Heart right ventricle (tissue), 16 donors: ENCODE data around the gene MED6. TPM values are rescaled to one million over a fixed set of nuclear protein-coding genes. Genes with fewer than 3 reads are reported as not detected.

Source experiments
- ATAC-seq, 8 donors: fragments of 200-7000 bp; cut with Tn5 transposase; one replicate each; pipeline ENCODE4 v1.9.1; 2020; ENCODE audit warnings: mild to moderate bottlenecking in 8 of 8, moderate library complexity in 8 of 8, moderate number of reproducible peaks in 1 of 8
- DNase-seq, 2 donors: peaks; one replicate each; pipeline ENCODE4 v3.0.0-alpha.2; 2020
- H3K27ac ChIP-seq, 10 donors: fragments of 200-600 bp; sonication (generic) in 2 of 10; one replicate each; pipeline versions ENCODE4 v1.5.0 to v1.8.0; 2020 to 2022; ENCODE audit warnings: mild to moderate bottlenecking in 3 of 10
- H3K27me3 ChIP-seq, 7 donors: fragments of 200-600 bp; one replicate each; pipeline ENCODE4 v1.8.0; 2021 to 2022; ENCODE audit warnings: mild to moderate bottlenecking in 2 of 7
- H3K36me3 ChIP-seq, 9 donors: fragments of 200-600 bp; sonication (generic) in 1 of 9; one replicate each; pipeline versions ENCODE4 v1.5.0 to v1.8.0; 2020 to 2022; ENCODE audit warnings: mild to moderate bottlenecking in 2 of 9
- H3K4me1 ChIP-seq, 9 donors: fragments of 200-600 bp; sonication (generic) in 1 of 9; one replicate each; pipeline versions ENCODE4 v1.5.0 to v1.8.0; 2020 to 2022; ENCODE audit warnings: mild to moderate bottlenecking in 4 of 9
- H3K4me3 ChIP-seq, 10 donors: fragments of 200-600 bp; sonication (generic) in 2 of 10; one replicate each; pipeline versions ENCODE4 v1.5.0 to v1.8.0; 2020 to 2022; ENCODE audit warnings: mild to moderate bottlenecking in 7 of 10, moderate library complexity in 2 of 10
- H3K9me3 ChIP-seq, 11 donors: fragments of 200-600 bp in 10 of 11; sonication (generic) in 2 of 11; one replicate each; pipeline versions ENCODE4 v1.5.0 to v1.8.0; 2013 to 2022; ENCODE audit warnings: mild to moderate bottlenecking in 2 of 11, control low read depth in 1 of 11, moderate library complexity in 1 of 11
- WGBS, 2 donors: extraction: QIAGEN DNeasy Blood & Tissue Kit; methylation state at CpG; one replicate each; pipeline ENCODE4 v1.1.7; 2013; ENCODE audit warnings: inconsistent platforms in 1 of 2; 5-methylcytosine and 5-hydroxymethylcytosine counted together
- intact Hi-C, 10 donors: fragments of 100-400 bp; cut with DNase I; formaldehyde crosslinking; loops; one replicate each; pipeline versions ENCODE4 v1.11.1 to v1.14.2; 2022
- polyA plus RNA-seq, 2 donors: library from polyadenylated mRNA; stranded (reverse); fragments of 200-250 nt; gene quantifications; one replicate each; pipeline ENCODE4 v1.2.3, GENCODE V29; 2013
- total RNA-seq, 10 donors: library from RNA; stranded (reverse); fragmentation: NEBNext Ultra II Directional in 3 of 10; extraction: Animal tissue kit (Norgen Biotek cat#: 25700) in 3 of 10; gene quantifications; one replicate each; pipeline versions ENCODE4 v1.2.1 to v1.2.4, GENCODE V29; 2021 to 2023
- TF ChIP-seq, protein P1 (sequence below), 9 donors: fragments of 200-600 bp; sonication (generic) in 2 of 9; IDR thresholded peaks; one replicate each; pipeline versions ENCODE4 v1.5.0 to v1.8.0; 2021 to 2022; ENCODE audit warnings: antibody characterized with exemption in 9 of 9, mild to moderate bottlenecking in 5 of 9, moderate library complexity in 1 of 9
- donor health status: Arrhythmogenic right ventricular cardiomyopathy.
- donor health status: ischemic (EF 13 %, LVEDD 7.1; RV severe dilation, severe dysfunction).
- donor health status: healthy with polysubstance abuse.
- donor health status: DM: no; HTN: yes; CAD: no.
- donor health status: DM: no; HTN: no; CAD: no.
- donor health status: ischemic (EF 25% LVEDD 6.9; RV normal size, moderate dysfunction).
- donor health status: ischemic (EF 25% LVEDD 5.7; RV mildly dilated, moderate dysfunction).
- donor health status: healthy.
- donor health status: DM: yes; HTN: yes; CAD: no.
- donor health status: Ischemic cardiomyopathy.
- donor health status: ischemic (EF 35%, LVEDD 5.7; RV mildly dilated, moderate dysfunction).
- donor health status: nonischemic (EF 11% LVEDD 7.7; RV severe dilation, severe dysfunction).
- donor health status: DM: yes; HTN: yes; CAD: no.
- donor health status: PGD.
- donor health status: ischemic (EF 29% LVEDD 5.4; RV normal size, mild dysfunction).
- donor health status: nonischemic (EF 23%, LVEDD 6.1; RV moderate dilation, normal function).

The MED6 gene
- total and polyA plus RNA-seq, 12 donors: 7.8 to 26.6 (median 21.8) TPM

DNA sequence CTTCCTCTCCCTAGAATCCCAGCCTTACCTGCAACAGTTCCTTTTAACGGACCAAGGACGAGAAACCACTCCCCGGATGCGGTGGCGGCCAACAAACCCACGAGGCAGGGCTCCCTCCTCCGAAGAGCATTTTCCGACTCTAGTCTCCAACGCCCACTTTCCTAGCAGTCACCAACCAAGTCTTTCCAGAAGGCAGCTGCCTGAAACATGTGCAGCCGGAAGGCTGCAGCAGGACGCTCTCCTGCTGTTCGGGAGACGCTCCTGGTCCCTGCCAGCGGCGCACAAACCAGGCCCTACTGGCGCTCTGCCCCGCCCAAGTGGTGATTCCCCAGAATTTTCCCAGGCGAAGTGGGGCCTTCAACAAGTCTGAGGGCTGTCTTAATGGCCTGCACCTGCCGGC lies 44.6 kb downstream of the MED6 start:
- 21 to 23% methylated on average over 19 of the region's 19 CpGs for WGBS, 2 donors
- Histone ChIP-seq H3K36me3 (peaks cover 0 to 33% (median 0%) of the 10 kb centered on the region in 9 donors), H3K27me3 (no peaks in the 10 kb centered on the region), H3K27ac (no peak overlapping the region), H3K4me3 (peak overlapping the region in 7 of 10 donors; percentile 6 to 41 (median 28)), H3K4me1 (peaks cover 0 to 9% (median 4%) of the 10 kb centered on the region in 9 donors), H3K9me3 (no peaks in the 10 kb centered on the region)
- TF ChIP-seq, protein P1, sequence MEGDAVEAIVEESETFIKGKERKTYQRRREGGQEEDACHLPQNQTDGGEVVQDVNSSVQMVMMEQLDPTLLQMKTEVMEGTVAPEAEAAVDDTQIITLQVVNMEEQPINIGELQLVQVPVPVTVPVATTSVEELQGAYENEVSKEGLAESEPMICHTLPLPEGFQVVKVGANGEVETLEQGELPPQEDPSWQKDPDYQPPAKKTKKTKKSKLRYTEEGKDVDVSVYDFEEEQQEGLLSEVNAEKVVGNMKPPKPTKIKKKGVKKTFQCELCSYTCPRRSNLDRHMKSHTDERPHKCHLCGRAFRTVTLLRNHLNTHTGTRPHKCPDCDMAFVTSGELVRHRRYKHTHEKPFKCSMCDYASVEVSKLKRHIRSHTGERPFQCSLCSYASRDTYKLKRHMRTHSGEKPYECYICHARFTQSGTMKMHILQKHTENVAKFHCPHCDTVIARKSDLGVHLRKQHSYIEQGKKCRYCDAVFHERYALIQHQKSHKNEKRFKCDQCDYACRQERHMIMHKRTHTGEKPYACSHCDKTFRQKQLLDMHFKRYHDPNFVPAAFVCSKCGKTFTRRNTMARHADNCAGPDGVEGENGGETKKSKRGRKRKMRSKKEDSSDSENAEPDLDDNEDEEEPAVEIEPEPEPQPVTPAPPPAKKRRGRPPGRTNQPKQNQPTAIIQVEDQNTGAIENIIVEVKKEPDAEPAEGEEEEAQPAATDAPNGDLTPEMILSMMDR (IDR thresholded peaks at IDR 0.05): no peak
- DNase-seq (peak; percentile 7 to 20), ATAC-seq (peak; percentile 41 to 75 (median 64))
- intact Hi-C loops: no loop called here

DNA sequence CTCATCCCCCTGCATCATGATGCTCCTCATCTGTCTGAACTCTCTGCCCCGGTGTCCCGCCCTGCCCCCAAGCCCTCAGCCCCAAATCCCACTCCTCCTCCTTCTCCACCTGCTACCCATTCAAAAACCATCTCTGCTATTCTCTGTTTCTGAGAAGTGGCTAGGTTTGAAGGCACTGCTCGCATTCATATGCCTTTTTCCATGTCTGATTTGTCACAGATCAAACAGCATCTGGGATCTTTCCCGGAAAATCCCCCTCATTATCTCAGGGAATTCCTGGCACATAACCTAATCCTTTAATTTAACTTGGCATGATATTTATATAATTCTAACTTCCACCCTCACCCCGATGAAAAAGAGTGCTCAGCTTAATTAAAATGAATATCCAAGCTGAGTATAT lies 62.4 kb downstream of the MED6 start:
- Histone ChIP-seq H3K4me1 (no peaks in the 10 kb centered on the region), H3K27ac (no peak overlapping the region), H3K9me3 (peaks cover 0 to 22% (median 3%) of the 10 kb centered on the region in 11 donors), H3K27me3 (no peaks in the 10 kb centered on the region), H3K36me3 (peaks cover 0 to 12% (median 0%) of the 10 kb centered on the region in 9 donors), H3K4me3 (no peak overlapping the region)
- TF ChIP-seq, protein P1 (IDR thresholded peaks at IDR 0.05): no peak
- 77 to 80% methylated on average over 5 of the region's 5 CpGs for WGBS, 2 donors
- intact Hi-C loops: no loop called here
- no peak for DNase-seq
- ATAC-seq: no peak

DNA sequence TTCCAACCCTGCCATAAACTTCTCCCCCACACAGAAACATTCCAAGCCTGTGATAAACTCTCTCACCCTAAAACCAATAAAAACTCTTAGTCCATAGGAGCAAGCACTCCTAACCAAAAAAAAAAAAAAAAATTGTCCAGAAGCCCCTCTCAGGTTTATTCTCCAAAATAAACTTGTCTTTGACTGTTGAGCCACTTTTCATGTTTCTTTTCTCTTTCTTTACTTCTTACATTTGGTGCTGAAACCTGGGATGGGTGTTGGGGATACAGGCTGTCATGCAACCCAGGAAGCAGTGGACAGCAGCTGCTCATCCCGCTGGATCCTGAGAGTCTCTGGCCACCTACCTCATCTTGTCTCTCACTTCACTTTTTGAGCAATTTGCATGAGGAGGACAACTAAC lies 63.6 kb downstream of the MED6 start:
- H3K27ac ChIP-seq: no peak overlapping the region
- intact Hi-C loops: no loop called here
- no peaks in the 10 kb centered on the region for H3K4me1 ChIP-seq
- WGBS, 2 donors: 94 to 95% methylated on average over 1 of the region's 1 CpG
- H3K4me3 ChIP-seq: no peak overlapping the region
- no peak for ATAC-seq
- H3K27me3 ChIP-seq: no peaks in the 10 kb centered on the region
- H3K36me3 ChIP-seq: peaks cover 0 to 22% (median 4%) of the 10 kb centered on the region in 9 donors
- DNase-seq: no peak
- TF ChIP-seq, protein P1 (IDR thresholded peaks at IDR 0.05): no peak
- peaks cover 0 to 34% (median 10%) of the 10 kb centered on the region in 11 donors for H3K9me3 ChIP-seq

DNA sequence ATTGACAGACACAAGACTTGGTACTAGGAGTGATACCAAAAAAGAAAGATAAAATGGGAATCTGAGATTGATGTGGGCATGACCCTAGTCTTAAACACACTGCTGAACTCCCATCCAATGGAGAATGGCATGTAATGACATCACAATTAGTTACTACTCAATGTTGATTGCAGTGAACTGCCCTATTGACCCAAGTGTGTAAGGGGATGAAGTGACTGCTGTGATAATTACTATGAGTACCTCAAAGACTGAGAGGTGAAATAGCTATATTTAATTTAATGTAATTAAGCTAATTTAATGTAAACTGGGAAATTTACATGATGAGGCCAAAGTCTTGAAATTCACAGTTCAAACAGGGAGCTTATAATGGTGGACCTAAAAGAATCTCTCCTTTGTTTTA lies 65.6 kb downstream of the MED6 start, which contains the start of gene ADAM20:
Gene ADAM20, minus strand, starts transcription at position 101 of the 400 bp plus-strand sequence. CDS start 10,247 bp downstream, outside the sequence.
- TF ChIP-seq, protein P1 (IDR thresholded peaks at IDR 0.05): no peak
- intact Hi-C loops: no loop called here
- ATAC-seq (no peak), DNase-seq (no peak)
- Histone ChIP-seq H3K4me3 (no peak within 1 kb of the TSS), H3K4me1 (no peaks in the 10 kb centered on the region), H3K36me3 (peaks cover 0 to 30% (median 4%) of the 10 kb centered on the region in 9 donors), H3K9me3 (peaks cover 0 to 41% (median 10%) of the 10 kb centered on the region in 11 donors), H3K27me3 (no peaks in the 10 kb centered on the region), H3K27ac (no peak within 1 kb of the TSS)

Other genes with a start within 250 kb of the MED6 start
- gene COX16, start 241.0 kb downstream of the MED6 start, total RNA-seq: 10 to 100 TPM; 22.8 to 49.1 (median 38.9) TPM
- 10 to 100 TPM; 34.0 to 48.8 TPM for gene COX16, start 241.0 kb downstream of the MED6 start, polyA plus RNA-seq
- 10 to 100 TPM; 50.6 to 64.8 (median 54.3) TPM for gene SYNJ2BP, start 183.6 kb downstream of the MED6 start, total RNA-seq
- 10 to 100 TPM; 11.6 to 13.6 TPM for gene SYNJ2BP, start 183.6 kb downstream of the MED6 start, polyA plus RNA-seq
- gene ADAM21, start 148.5 kb downstream of the MED6 start, total RNA-seq: under 1 TPM in 7 of 10 donors, not detected in 3; 0.10 to 0.31 (median 0.26) TPM
- gene ADAM21, start 148.5 kb downstream of the MED6 start, polyA plus RNA-seq: under 1 TPM in 1 of 2 donors, not detected in 1; 0.16 TPM
- gene ADAM20, start 65.7 kb downstream of the MED6 start, total RNA-seq: under 1 TPM; 0.22 to 0.76 (median 0.38) TPM
- under 1 TPM; 0.01 to 0.15 TPM for gene ADAM20, start 65.7 kb downstream of the MED6 start, polyA plus RNA-seq
- 1 to 10 TPM in 6 of 10 donors, under 1 TPM in 4; 0.31 to 2.9 (median 1.6) TPM for gene TTC9, start 41.3 kb upstream of the MED6 start, total RNA-seq
- under 1 TPM; 0.22 to 0.84 TPM for gene TTC9, start 41.3 kb upstream of the MED6 start, polyA plus RNA-seq
- gene MAP3K9, start 208.9 kb upstream of the MED6 start, total RNA-seq: 1 to 10 TPM in 8 of 10 donors, under 1 TPM in 2; 0.96 to 2.4 (median 1.5) TPM
- gene MAP3K9, start 208.9 kb upstream of the MED6 start, polyA plus RNA-seq: under 1 TPM; 0.37 to 0.67 TPM